ENCODE data around the gene PPP2R3A. TPM values are rescaled to one million over a fixed set of nuclear protein-coding genes. Genes with fewer than 3 reads are reported as not detected.

PPP2R3A gene
- total RNA-seq, 1 experiment from 2014 or later = 1.1 TPM

- Histone ChIP-seq H3K36me3 (ENCODE audit: insufficient read depth, low read length, poor library complexity, severe bottlenecking) (no peaks in the 10 kb centered on the region), H3K27ac (ENCODE audit: low read depth, low read length, poor library complexity, severe bottlenecking) (no peak overlapping the region), H3K4me1 (ENCODE audit: insufficient read depth, low read length, poor library complexity, severe bottlenecking) (no peaks in the 10 kb centered on the region), H3K9me3 (ENCODE audit: low read depth, low read length, poor library complexity, severe bottlenecking) (no peaks in the 10 kb centered on the region), H3K27me3 (replicated peaks; ENCODE audit: insufficient read depth, low read depth, low read length, poor library complexity) (peaks cover 74% of the 10 kb centered on the region), H3K4me3 (ENCODE audit: low read depth, low read length, poor library complexity, severe bottlenecking) (no peak overlapping the region)
- no TSS peak for BruUV-seq (replicated peaks)
- DNase-seq (ENCODE audit: low spot score) = no peak
- ChIA-PET POLR2A (ENCODE audit: low non-redundant PET) (no interaction called here), CTCF (no interaction called here)
- no peak for TF ChIP-seq EZH2 (IDR thresholded peaks at IDR 0.05; ENCODE audit: borderline replicate concordance, low read depth, low read length, poor library complexity, severe bottlenecking)
- TF ChIP-seq CTCF (conservative IDR thresholded peaks at IDR 0.05; ENCODE audit: low read depth, low read length) = no peak
- intact Hi-C loops (cut with micrococcal nuclease; ENCODE audit: unreplicated experiment) = no loop called here
Measured at GRCh38 chr3:136018876-136019275, 53.3 kb downstream of the PPP2R3A start.

GRCh38 chr3:136021803-136022202 is 56.3 kb downstream of the PPP2R3A start:
- H3K9me3 ChIP-seq (ENCODE audit: low read depth, low read length, poor library complexity, severe bottlenecking) = no peaks in the 10 kb centered on the region
- no peak for TF ChIP-seq EZH2 (IDR thresholded peaks at IDR 0.05; ENCODE audit: borderline replicate concordance, low read depth, low read length, poor library complexity, severe bottlenecking)
- no peak for TF ChIP-seq CTCF (conservative IDR thresholded peaks at IDR 0.05; ENCODE audit: low read depth, low read length)
- H3K27ac ChIP-seq (ENCODE audit: low read depth, low read length, poor library complexity, severe bottlenecking) = no peak overlapping the region
- BruUV-seq (replicated peaks) = no TSS peak
- peaks cover 92% of the 10 kb centered on the region for H3K27me3 ChIP-seq (replicated peaks; ENCODE audit: insufficient read depth, low read depth, low read length, poor library complexity)
- no peak for DNase-seq (ENCODE audit: low spot score)
- ChIA-PET POLR2A (ENCODE audit: low non-redundant PET) (no interaction called here), CTCF (no interaction called here)
- intact Hi-C loops (cut with micrococcal nuclease; ENCODE audit: unreplicated experiment) = no loop called here
- no peaks in the 10 kb centered on the region for H3K4me1 ChIP-seq (ENCODE audit: insufficient read depth, low read length, poor library complexity, severe bottlenecking)
- H3K36me3 ChIP-seq (ENCODE audit: insufficient read depth, low read length, poor library complexity, severe bottlenecking) = no peaks in the 10 kb centered on the region
- H3K4me3 ChIP-seq (ENCODE audit: low read depth, low read length, poor library complexity, severe bottlenecking) = no peak overlapping the region

- no peak for DNase-seq (ENCODE audit: low spot score)
- no TSS peak for BruUV-seq (replicated peaks)
- Histone ChIP-seq H3K27me3 (replicated peaks; ENCODE audit: insufficient read depth, low read depth, low read length, poor library complexity) (peaks cover 91% of the 10 kb centered on the region), H3K27ac (ENCODE audit: low read depth, low read length, poor library complexity, severe bottlenecking) (no peak overlapping the region), H3K36me3 (ENCODE audit: insufficient read depth, low read length, poor library complexity, severe bottlenecking) (no peaks in the 10 kb centered on the region), H3K9me3 (ENCODE audit: low read depth, low read length, poor library complexity, severe bottlenecking) (no peaks in the 10 kb centered on the region), H3K4me3 (ENCODE audit: low read depth, low read length, poor library complexity, severe bottlenecking) (no peak overlapping the region), H3K4me1 (ENCODE audit: insufficient read depth, low read length, poor library complexity, severe bottlenecking) (no peaks in the 10 kb centered on the region)
- ChIA-PET CTCF (no interaction called here), POLR2A (ENCODE audit: low non-redundant PET) (no interaction called here)
- intact Hi-C loops (cut with micrococcal nuclease; ENCODE audit: unreplicated experiment) = no loop called here
- TF ChIP-seq EZH2 (IDR thresholded peaks at IDR 0.05; ENCODE audit: borderline replicate concordance, low read depth, low read length, poor library complexity, severe bottlenecking) = no peak
- no peak for TF ChIP-seq CTCF (conservative IDR thresholded peaks at IDR 0.05; ENCODE audit: low read depth, low read length)
Measured at GRCh38 chr3:136022529-136023263, 57.2 kb downstream of the PPP2R3A start.

Data from A673 (cell line).